ENCODE data around the gene GRIN1.

Gene GRIN1

GRCh38 chr9:137217276-137218211, 78.6 kb downstream of the GRIN1 start:
- no peak for DNase-seq (ENCODE audit: low spot score)

- no peak for DNase-seq (ENCODE audit: low spot score)
Measured at GRCh38 chr9:137218212-137218753, 79.3 kb downstream of the GRIN1 start.
